ENCODE measurements around the gene CARD14. TPM values are rescaled to one million over a fixed set of nuclear protein-coding genes. Genes with fewer than 3 reads are reported as not detected.

Gene CARD14
- 0.12 to 0.43 TPM (median 0.34 TPM) in 5 replicates for total RNA-seq (2022; extraction: Qiagen RNA extraction; ENCODE audit: low read depth)

GRCh38 chr17:80169784-80170500 is at the start of gene CARD14:
CARD14 (plus strand) TSS chr17:80170030; CDS start chr17:80181439, 11,409 bp downstream.

GRCh38 chr17:80147035-80147822 is 22.6 kb upstream of the CARD14 start, which contains the start of gene EIF4A3:
EIF4A3 (minus strand) TSS chr17:80147128; CDS start chr17:80146961, 167 bp downstream.

GRCh38 chr17:80220054-80220735 is 50.4 kb downstream of the CARD14 start, which contains the start of the genes SGSH and SLC26A11:
SGSH (minus strand) TSS chr17:80220333; CDS start chr17:80220313, 20 bp downstream.
SLC26A11 (plus strand) TSS chr17:80220427; CDS start chr17:80221561, 1,134 bp downstream.

Other genes starting within 250 kb of the CARD14 start
- gene TBC1D16, start 134.2 kb upstream of the CARD14 start, total RNA-seq (2022; extraction: Qiagen RNA extraction; ENCODE audit: low read depth) = 6.9 to 10.9 TPM (median 10.0 TPM) in 5 replicates
- gene CCDC40, start 133.4 kb upstream of the CARD14 start, total RNA-seq (2022; extraction: Qiagen RNA extraction; ENCODE audit: low read depth) = 3.7 to 7.0 TPM (median 5.4 TPM) in 5 replicates
- 47.4 to 57.5 TPM (median 54.4 TPM) in 5 replicates for gene GAA, start 68.4 kb upstream of the CARD14 start, total RNA-seq (2022; extraction: Qiagen RNA extraction; ENCODE audit: low read depth)
- gene EIF4A3, start 22.9 kb upstream of the CARD14 start, total RNA-seq (2022; extraction: Qiagen RNA extraction; ENCODE audit: low read depth) = 184 to 217 TPM (median 211 TPM) in 5 replicates
- 18.3 to 28.1 TPM (median 23.9 TPM) in 5 replicates for gene SGSH, start 50.3 kb downstream of the CARD14 start, total RNA-seq (2022; extraction: Qiagen RNA extraction; ENCODE audit: low read depth)
- gene SLC26A11, start 50.4 kb downstream of the CARD14 start, total RNA-seq (2022; extraction: Qiagen RNA extraction; ENCODE audit: low read depth) = 13.3 to 15.7 TPM (median 14.4 TPM) in 5 replicates
- gene RNF213, start 90.8 kb downstream of the CARD14 start, total RNA-seq (2022; extraction: Qiagen RNA extraction; ENCODE audit: low read depth) = 54.9 to 62.3 TPM (median 58.8 TPM) in 5 replicates
- gene ENDOV, start 245.1 kb downstream of the CARD14 start, total RNA-seq (2022; extraction: Qiagen RNA extraction; ENCODE audit: low read depth) = 42.3 to 51.6 TPM (median 48.2 TPM) in 5 replicates

All from A549 treated with GW870086 at 1 μM for 4 hours (cell line).